Loucy (cell line): Measurements from ENCODE around the gene SLX4.

Experiments
- H2AFZ ChIP-seq: fragments of 200-600 bp; sonication (generic); 2 replicates; pipeline ENCODE4 v1.6.0; 2016; ENCODE audit warnings: antibody characterized with exemption, mild to moderate bottlenecking, low read length, moderate library complexity
- H3F3A ChIP-seq: fragments of 200-600 bp; 2 replicates; pipeline ENCODE4 v1.6.0; 2016; ENCODE audit warnings: antibody characterized with exemption, low read depth, mild to moderate bottlenecking
- H3K27me3 ChIP-seq: fragments of 200-600 bp; sonication (generic); 2 replicates; pipeline ENCODE4 v1.6.1; 2014; ENCODE audit warnings: low read length, mild to moderate bottlenecking; ENCODE audit not compliant: insufficient read depth, poor library complexity, severe bottlenecking
- H3K36me3 ChIP-seq: fragments of 200-600 bp; sonication (generic); 2 replicates; pipeline ENCODE4 v1.6.1; 2016; ENCODE audit warnings: low read length; ENCODE audit not compliant: insufficient read depth
- H3K4me1 ChIP-seq: fragments of 200-600 bp; sonication (generic); 2 replicates; pipeline ENCODE4 v1.5.1; 2014; ENCODE audit warnings: low read length, mild to moderate bottlenecking; ENCODE audit not compliant: insufficient read depth, poor library complexity, severe bottlenecking
- H3K4me2 ChIP-seq: fragments of 200-600 bp; sonication (generic); 2 replicates; pipeline ENCODE4 v1.6.0; 2014; ENCODE audit warnings: antibody characterized with exemption, low read length, low read depth, mild to moderate bottlenecking; ENCODE audit not compliant: poor library complexity, severe bottlenecking
- H3K4me3 ChIP-seq: fragments of 200-600 bp; sonication (generic); 2 replicates; pipeline ENCODE4 v1.5.1; 2014; ENCODE audit warnings: low read length, mild to moderate bottlenecking, mixed read lengths; ENCODE audit not compliant: poor library complexity, severe bottlenecking
- H3K79me2 ChIP-seq: fragments of 200-600 bp; sonication (generic); 2 replicates; pipeline ENCODE4 v1.6.1; 2014; ENCODE audit warnings: low read length; ENCODE audit not compliant: insufficient read depth
- H3K9ac ChIP-seq: fragments of 200-600 bp; sonication (generic); 2 replicates; pipeline ENCODE4 v1.6.0; 2014; ENCODE audit warnings: mild to moderate bottlenecking, low read depth, low read length, moderate library complexity; ENCODE audit not compliant: poor library complexity, severe bottlenecking
- H3K9me2 ChIP-seq: fragments of 200-600 bp; sonication (generic); replicated peaks from 2 replicates; pipeline ENCODE4 v1.6.1; 2016; ENCODE audit warnings: low read depth, low read length, mixed read lengths
- H3K9me3 ChIP-seq: fragments of 200-600 bp; sonication (generic); 2 replicates; pipeline ENCODE4 v1.6.1; 2014; ENCODE audit warnings: mild to moderate bottlenecking, antibody characterized with exemption, low read length, low read depth; ENCODE audit not compliant: insufficient read depth
- H4K20me1 ChIP-seq: fragments of 200-600 bp; sonication (generic); 2 replicates; pipeline ENCODE4 v1.6.0; 2014; ENCODE audit warnings: antibody characterized with exemption, low read length, mild to moderate bottlenecking; ENCODE audit not compliant: insufficient read depth, poor library complexity, severe bottlenecking
- EZH2phosphoT487 ChIP-seq: fragments of 200-600 bp; IDR thresholded peaks from 2 replicates; pipeline ENCODE4 v1.6.1; 2018; ENCODE audit warnings: antibody characterized with exemption, mild to moderate bottlenecking, moderate library complexity, borderline replicate concordance
- TF ChIP-seq, protein P1 (sequence below): fragments of 200-600 bp; sonication (generic); conservative IDR thresholded peaks from 2 replicates; pipeline ENCODE4 v1.5.1; 2014; ENCODE audit warnings: mild to moderate bottlenecking, antibody characterized with exemption, low read length

The SLX4 gene

DNA sequence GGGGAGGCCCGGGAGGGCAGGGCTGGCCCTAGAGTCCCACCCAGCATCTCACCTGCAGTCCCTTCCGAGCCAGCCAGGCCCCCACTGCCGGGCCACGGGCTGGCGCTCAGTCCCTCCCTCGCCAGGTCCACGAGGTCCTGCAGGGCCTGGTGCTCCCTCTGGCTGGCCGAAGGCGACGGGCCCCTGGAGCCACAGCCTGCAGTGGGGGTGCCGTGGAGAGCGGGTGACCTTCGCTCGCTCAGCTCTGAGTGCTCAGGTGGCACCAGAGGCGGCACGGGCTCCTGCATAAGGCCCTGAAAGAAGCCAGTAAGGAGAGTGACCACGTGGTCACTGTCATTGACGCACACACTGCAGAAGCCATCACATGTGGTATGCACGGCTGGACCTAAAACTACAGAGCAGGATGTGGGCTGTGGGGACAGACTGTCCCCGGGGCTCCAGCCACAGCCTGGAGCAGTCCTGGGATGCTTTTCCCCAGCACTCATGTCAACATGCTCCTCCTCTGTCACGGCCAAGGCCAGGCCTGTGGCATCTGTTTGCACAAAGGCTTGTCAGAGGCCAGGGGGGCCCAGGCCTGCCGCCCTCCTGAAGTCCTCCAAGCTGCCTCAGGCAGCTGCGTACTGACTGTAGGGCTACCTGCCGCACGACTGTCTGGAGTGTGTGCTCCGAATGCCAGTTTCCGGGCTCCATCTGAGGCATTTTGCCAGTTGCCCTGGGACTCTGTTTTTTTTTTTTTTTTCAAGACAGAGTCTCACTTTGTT lies 15.1 kb downstream of the SLX4 start:
- no peaks in the 10 kb centered on the region for H3K36me3 ChIP-seq

DNA sequence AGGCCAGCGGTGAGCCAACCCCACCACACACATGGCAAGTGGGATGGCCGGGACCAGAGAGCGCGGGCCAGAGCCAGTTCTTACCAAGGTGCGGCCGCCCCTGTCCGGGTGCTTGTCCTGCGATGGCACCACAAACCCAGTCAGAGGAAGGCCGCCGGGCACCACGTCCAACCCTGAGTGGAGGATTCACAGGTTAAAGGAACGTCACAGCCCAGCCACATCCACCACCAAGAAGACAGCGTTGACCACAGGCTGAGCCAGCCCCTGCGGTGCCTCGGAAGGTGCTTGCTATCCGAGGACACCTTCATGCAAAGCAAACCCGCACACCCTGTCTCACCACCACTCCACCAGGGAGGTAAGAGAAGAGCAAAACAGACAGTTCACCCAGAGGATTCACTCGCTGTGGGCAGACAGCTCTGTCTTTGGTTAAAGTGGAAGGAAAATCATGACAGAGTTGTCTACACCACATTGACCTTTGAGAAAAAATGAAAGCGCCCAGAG lies 15.8 kb downstream of the SLX4 start:
- Histone ChIP-seq H3K79me2 (no peaks in the 10 kb centered on the region), H3F3A (no peaks in the 10 kb centered on the region), H3K27me3 (no peaks in the 10 kb centered on the region), H3K9me3 (no peaks in the 10 kb centered on the region), H3K9me2 (no peaks in the 10 kb centered on the region), H3K4me3 (no peak overlapping the region), H2AFZ (no peak overlapping the region), H3K36me3 (no peaks in the 10 kb centered on the region), H3K4me1 (no peaks in the 10 kb centered on the region), H4K20me1 (no peaks in the 10 kb centered on the region), H3K4me2 (no peak overlapping the region), H3K9ac (no peak overlapping the region)
- TF ChIP-seq EZH2phosphoT487 = no peak
- TF ChIP-seq, protein P1, sequence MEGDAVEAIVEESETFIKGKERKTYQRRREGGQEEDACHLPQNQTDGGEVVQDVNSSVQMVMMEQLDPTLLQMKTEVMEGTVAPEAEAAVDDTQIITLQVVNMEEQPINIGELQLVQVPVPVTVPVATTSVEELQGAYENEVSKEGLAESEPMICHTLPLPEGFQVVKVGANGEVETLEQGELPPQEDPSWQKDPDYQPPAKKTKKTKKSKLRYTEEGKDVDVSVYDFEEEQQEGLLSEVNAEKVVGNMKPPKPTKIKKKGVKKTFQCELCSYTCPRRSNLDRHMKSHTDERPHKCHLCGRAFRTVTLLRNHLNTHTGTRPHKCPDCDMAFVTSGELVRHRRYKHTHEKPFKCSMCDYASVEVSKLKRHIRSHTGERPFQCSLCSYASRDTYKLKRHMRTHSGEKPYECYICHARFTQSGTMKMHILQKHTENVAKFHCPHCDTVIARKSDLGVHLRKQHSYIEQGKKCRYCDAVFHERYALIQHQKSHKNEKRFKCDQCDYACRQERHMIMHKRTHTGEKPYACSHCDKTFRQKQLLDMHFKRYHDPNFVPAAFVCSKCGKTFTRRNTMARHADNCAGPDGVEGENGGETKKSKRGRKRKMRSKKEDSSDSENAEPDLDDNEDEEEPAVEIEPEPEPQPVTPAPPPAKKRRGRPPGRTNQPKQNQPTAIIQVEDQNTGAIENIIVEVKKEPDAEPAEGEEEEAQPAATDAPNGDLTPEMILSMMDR = no peak

More for the DNA sequence above, 15.1 kb downstream of the SLX4 start:
- Histone ChIP-seq H3K9me2 (no peaks in the 10 kb centered on the region), H3K9me3 (no peaks in the 10 kb centered on the region), H3K9ac (no peak overlapping the region), H2AFZ (no peak overlapping the region), H4K20me1 (no peaks in the 10 kb centered on the region), H3K4me2 (no peak overlapping the region), H3K27me3 (no peaks in the 10 kb centered on the region), H3K4me3 (no peak overlapping the region), H3F3A (no peaks in the 10 kb centered on the region), H3K4me1 (no peaks in the 10 kb centered on the region), H3K79me2 (no peaks in the 10 kb centered on the region)
- TF ChIP-seq EZH2phosphoT487 = no peak
- TF ChIP-seq, protein P1 = no peak

- no peaks in the 10 kb centered on the region for H3K36me3 ChIP-seq
- H3K4me1 ChIP-seq = no peaks in the 10 kb centered on the region
- no peak overlapping the region for H3K4me3 ChIP-seq
- TF ChIP-seq, protein P1 = no peak
- no peak for TF ChIP-seq EZH2phosphoT487
- no peaks in the 10 kb centered on the region for H3K9me3 ChIP-seq
- no peak overlapping the region for H3K9ac ChIP-seq
- H3F3A ChIP-seq = no peaks in the 10 kb centered on the region
- no peak overlapping the region for H2AFZ ChIP-seq
- H3K4me2 ChIP-seq = no peak overlapping the region
- no peaks in the 10 kb centered on the region for H4K20me1 ChIP-seq
- no peaks in the 10 kb centered on the region for H3K27me3 ChIP-seq
- H3K79me2 ChIP-seq = no peaks in the 10 kb centered on the region
- H3K9me2 ChIP-seq = no peaks in the 10 kb centered on the region
These were observed 16.3 kb downstream of the SLX4 start for GRCh38 chr16:3595110-3595486.
